Bone marrow (tissue), 2 donors: ENCODE data around the gene EZH1.
"Not testable (repeated sequence)": the region's sequence is repeated elsewhere in the genome, so short reads cannot be mapped to it uniquely, and the experiment has no call there.

Experiments used
- DNase-seq, 2 donors: peaks; one replicate each; lab custom pipeline; 2025; lab: John Stamatoyannopoulos, UW

Gene EZH1

DNA sequence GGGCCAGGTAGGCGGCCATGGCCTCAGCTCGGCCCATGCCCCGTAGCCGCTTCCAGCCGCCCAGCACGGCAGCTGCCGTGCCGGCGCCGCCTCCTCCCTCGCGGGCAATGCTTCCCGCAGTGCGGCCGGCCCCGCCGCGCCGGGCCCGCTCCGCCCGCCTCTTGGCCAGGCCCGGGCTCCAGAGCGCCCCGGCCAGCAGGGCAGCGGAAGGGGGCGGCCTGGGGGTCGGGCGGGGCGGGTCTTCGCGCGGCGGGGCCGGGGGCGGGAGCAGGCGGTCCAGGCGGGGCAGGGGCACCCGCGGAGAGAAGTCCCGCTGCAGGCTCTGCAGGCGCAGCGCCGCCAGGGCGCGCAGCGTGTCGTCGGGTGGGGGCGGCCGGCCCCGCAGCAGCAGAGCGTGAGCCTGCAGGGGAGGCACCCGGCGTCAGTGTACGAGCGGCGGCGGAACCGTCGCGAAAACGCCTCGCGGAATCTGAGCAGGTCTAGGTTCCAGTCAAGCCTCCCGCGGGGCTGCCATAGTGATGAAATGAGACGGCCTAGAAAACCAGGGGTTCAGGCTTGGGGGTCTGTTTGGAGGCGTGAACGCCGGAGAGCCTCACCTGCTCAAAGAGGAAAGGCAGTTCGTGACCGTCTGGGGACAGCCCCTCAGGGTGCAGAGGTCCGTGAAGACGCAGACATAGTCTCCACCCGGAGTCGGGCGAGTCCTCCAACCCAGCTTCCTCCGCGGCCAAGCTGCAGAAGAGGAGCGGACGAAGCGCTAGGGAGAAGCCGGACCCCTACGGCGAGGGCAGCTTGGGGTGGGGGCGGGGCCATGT is 74.7 kb downstream of the EZH1 start:
- DNase-seq = no peak

DNA sequence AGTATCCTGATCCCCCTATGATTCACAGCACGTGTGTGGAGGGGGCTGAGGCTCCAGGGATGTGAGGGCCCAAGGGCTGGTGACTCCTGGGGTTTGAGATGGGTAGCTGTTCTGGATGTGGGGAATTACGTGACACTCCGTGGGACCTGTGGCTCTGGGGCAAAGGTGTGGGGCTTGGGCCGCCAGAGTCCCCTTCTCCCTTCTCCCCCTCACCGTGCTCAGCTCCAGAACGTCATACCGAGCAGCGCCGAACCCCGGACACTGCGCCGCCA is 75.2 kb downstream of the EZH1 start:
- no peak for DNase-seq

DNA sequence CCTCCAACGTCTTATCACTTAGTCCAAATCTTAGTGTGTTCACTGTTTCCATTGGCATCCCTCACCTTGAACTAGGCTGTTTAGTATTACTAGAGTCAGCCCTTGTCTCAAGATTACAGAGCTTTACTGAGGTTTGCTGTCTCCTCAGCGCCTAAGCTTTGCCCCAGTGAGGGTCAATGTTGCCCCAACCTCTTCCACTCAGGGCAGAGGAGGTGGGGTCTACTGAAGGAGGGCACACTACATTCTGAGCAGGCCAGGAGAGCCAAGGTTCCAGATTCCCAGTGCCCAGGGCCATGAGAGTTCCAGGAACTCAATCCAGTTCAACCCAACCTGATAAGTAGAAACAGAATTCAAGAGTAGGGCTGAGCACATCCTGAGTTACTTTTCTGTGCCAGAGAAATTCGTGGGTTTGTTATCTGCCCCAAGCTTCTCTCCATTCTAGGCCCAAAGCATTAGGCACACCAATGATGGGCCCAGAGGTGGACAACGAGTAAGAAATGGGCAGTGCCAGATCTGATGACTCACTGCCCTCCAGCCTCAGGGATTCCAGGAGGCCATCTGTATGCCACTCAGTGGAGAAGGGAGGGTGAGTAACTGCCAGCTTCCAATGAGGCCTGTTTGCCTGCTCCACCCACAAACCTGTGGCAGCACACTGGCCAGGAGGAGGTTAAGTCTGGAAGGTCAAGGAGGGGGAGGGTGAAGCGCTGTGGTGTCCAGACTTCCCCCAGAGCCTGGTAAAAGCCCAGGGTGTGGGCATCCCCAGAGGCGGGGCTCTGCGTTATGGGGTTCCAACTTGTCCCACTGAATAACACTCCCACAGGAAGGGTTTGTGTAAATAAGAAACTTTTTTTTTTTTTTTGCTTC is 77.5 kb downstream of the EZH1 start:
- DNase-seq = no peak

DNA sequence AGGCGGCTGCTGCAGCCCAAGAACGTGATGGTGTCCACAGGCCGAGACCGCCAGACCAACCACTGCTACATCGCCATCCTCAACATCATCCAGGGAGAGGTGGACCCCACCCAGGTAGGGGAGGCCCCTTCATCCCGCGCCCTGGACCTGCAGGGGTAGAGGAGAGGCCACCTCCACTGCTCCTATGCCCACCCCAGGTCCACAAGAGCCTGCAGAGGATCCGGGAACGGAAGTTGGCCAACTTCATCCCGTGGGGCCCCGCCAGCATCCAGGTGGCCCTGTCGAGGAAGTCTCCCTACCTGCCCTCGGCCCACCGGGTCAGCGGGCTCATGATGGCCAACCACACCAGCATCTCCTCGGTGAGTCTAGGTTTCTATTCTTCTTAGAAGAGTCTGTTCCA is 78.7 kb downstream of the EZH1 start:
- DNase-seq = not testable (repeated sequence)

DNA sequence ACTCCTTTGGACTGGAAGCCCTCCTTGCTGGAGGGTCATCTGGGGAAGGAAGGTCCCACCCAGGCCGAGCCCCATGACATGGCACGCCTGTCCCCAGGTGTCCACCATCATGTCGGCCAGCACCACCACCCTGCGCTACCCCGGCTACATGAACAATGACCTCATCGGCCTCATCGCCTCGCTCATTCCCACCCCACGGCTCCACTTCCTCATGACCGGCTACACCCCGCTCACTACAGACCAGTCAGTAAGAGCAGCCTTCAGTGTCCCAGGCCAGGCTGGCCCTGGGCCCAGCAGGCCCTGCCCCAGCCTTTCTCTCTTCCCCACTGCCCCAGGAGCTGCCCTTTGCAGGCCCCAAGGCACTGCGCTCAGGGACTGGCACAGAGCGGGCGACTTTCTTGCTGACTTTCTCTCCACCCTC is 79.2 kb downstream of the EZH1 start:
- no peak for DNase-seq

DNA sequence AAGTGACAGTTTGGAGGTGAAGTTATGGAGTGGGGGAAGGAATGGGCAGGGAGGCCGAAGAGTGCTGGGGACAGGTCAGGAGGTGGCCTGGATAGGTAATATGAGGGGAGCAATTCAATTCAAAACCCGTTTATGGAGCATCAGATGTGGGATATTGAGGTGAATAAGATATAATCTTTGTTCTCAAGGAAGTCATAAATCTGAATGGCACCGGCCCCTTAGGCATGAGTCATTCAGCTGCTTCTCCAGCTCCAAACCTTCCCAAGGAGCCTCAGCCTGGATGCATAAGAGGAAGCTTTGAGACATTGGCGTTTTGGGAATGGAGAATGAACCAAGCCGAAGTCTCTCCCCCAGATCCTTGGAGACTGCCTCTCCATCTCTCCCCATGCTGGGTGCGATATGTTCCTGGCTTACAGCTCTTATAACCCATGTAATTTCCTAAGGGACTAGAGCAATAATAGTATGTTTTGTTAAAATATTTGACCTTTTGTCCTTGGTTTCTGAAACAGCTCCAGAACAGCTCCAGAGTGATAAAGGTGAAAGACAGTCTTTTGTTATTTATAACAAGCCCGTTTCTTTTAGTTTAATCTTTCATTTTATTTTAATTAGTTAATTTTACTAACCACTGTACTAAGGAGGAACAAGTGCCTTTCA is 84.0 kb downstream of the EZH1 start:
- no peak for DNase-seq

DNA sequence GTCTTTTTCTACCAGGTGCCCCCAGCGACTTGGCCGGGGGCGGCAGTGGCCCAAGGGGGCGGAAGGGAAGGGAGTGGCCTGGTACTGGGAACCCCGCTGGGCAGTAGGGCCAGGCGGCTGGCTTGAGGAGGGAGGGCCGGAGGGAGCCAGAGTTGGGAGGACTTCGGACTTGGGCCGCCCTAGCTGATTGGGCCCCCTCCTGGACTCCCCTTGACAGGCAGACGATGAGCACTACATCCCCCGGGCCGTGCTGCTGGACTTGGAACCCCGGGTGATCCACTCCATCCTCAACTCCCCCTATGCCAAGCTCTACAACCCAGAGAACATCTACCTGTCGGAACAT is 84.9 kb downstream of the EZH1 start:
- DNase-seq = not testable (repeated sequence)

DNA sequence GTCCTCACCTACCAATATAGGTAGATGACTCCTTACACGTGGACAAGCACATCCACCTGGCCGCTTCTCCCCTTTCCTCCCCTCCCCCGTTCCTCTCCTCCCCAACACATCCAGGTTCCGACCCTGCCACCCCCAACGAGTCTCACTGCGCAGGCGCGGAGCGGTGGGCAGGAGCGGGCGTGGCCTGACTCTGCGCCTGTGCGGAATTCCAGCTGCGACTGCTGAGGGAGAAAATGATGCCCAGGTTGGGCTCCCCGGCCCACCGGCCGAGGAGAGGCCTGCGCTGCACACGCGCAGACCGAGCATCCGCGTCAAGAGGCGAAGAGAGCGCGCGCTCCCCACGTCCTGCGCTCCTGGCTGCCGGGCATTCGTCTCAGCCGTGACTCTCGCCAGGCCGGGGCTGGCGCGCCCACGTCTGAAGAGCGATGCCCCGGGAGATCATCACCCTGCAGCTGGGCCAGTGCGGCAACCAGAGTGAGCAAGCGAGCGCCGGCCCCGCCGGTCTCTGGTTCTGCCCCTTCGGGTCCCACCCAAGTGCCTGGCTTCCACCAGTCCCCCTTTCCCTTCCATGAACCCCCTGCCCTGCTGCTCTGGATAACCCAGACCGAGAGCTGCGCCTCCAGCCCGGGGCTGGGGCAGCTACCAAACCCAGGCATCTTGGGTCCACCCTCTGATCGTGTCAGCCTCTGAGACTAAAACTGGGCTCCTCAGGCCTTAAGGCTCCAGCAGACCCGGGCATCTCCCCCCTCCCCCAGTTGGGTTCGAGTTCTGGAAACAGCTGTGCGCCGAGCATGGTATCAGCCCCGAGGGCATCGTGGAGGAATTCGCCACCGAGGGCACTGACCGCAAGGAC is 85.5 kb downstream of the EZH1 start, which contains the start of gene TUBG2:
Gene TUBG2, plus strand, starts transcription at position 206 of the 853 bp plus-strand sequence. Its CDS starts 220 bp downstream, at position 426.
- no peak for DNase-seq

DNA sequence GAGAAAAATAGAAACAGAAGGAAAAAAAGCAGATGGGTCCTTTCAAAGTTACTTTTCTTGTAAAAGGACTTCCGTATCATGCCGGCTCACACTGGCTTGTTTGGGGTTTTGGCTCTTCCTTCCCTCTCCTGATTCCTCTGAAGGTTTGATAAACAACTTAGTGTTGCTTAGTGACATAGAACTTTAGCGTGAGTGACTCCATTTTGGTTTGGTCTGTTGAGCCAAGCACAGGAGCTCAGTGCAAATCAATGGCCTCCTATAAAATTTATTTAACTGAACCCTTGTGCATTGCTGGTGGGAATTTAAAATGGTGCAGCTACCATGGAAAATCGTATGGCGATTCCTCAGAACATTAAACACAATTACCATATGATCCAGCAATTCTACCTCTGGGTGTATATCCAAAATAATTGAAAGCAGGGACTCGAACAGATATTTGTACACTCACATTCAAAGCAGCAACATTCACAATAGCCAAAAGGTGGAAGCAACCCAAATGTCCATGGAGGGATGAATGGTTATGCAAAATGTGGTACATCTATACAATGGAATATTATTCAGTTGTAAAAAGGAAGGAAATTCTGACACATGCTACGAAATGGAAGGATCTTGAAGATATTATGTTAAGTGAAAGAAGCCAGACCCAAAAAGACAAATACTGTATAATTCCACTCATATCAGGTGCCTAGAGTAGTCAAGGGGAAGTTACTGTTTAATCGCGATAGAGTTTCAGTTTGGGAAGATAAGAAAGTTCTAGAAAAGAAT is 86.8 kb downstream of the EZH1 start:
- DNase-seq = peak in 1 of 2 donors; percentile 63

DNA sequence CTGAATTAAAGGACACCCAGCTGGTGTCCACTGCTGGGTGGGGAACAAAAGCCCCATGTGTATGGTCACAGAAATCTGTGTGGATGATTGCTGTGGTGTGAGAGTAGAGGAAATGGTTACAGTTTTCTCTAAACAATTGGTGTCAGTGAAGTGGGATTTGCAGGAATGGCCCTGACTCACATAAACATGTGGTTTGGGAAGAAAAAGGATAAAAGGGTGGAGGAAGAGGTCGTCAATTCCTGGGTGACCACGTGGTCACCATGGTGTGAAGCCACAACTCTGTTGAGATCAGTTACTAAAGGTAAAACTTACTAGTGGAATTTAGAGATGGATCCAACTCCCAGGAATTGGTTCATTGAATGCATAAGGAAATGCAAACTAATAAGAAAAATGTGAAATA is 89.3 kb downstream of the EZH1 start:
- DNase-seq = no peak

DNA sequence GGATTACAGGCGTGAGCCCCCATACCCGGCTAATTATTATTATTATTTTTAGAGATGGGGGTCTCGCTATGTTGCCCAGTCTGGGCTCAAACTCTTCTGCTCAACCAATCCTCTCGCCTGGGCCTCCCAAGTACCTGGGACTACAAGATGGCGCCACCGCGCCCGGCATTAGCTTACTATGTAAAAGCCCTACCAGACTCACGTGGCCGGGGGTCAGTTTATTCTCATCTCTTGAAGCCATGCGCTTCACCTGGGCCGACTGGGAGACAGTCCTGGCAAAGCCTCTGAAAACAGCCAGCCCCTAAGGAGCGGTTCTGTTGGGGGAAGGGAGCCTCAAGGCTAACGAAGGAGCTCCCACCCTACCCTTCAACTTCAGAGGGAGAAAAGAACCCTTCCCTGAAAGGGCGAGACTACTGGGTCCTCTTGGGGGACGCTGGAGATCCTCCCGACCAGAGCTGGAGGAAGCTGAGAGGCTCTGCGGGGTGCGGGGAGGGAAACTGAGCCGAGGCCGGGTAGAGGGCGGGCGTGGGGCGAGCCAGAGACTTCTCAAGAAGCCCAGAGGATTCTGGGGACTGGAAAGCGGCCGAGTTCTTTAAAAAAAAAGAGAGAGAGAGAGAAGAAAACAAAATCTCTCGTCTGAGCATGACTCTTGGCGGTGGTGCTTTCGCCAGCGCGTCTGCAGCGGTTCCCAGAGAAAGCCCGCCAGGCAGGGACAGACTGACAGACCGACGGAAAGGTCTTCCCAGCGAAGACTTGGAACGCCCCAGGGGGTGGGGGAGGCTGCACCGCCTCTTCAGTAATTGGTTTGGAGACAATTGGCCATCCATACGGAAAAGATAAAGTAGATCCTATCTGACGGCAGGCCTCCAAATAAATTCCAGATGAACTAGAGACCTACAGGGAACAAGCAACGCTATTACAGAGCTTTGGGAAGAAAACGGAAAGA is 91.4 kb downstream of the EZH1 start:
- DNase-seq = no peak

DNA sequence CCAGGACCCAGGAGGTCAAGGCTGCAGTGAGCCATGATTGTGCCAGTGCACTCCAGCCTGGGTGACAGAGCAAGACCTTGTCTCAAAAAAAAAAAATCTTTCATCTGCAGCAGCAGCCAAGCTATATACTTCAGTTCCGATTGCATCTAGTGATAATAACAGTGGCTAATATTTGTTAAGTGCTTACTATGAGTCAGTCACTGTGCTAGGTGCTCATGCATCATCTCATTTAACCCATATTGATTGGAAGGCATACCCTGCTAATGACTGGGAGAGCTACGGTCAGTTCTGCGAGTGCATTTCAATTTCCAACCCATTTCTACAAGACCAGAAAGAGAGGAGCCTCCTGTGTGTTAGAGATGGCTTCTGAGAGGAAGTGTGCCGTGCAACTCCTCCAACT is 93.4 kb downstream of the EZH1 start:
- DNase-seq = no peak
